DOHH2 (cell line): ENCODE measurements around the gene ARHGEF7.

Source experiments
- H3F3A ChIP-seq: fragments of 200-600 bp; sonication (generic), shearing (Covaris generic); 2 replicates; pipeline ENCODE4 v1.6.0; 2016; ENCODE audit warnings: antibody characterized with exemption, mild to moderate bottlenecking; ENCODE audit not compliant: control insufficient read depth, insufficient read depth
- H3K27ac ChIP-seq: fragments of 200-600 bp; sonication (generic); 2 replicates; pipeline ENCODE4 v1.5.1; 2014; ENCODE audit warnings: low read depth, mild to moderate bottlenecking, low read length, moderate library complexity
- H3K27me3 ChIP-seq: fragments of 200-600 bp; sonication (generic); 2 replicates; pipeline ENCODE4 v1.6.1; 2014; ENCODE audit warnings: mild to moderate bottlenecking, low read length, mixed read lengths; ENCODE audit not compliant: control insufficient read depth
- H3K36me3 ChIP-seq: fragments of 200-600 bp; sonication (generic); 2 replicates; pipeline ENCODE4 v1.6.1; 2014; ENCODE audit warnings: mild to moderate bottlenecking, low read length, moderate library complexity, mixed read lengths; ENCODE audit not compliant: control insufficient read depth
- H3K4me1 ChIP-seq: fragments of 200-600 bp; sonication (generic); 2 replicates; pipeline ENCODE4 v1.6.1; 2014; ENCODE audit warnings: mild to moderate bottlenecking, low read length, mixed read lengths; ENCODE audit not compliant: control insufficient read depth
- H3K4me2 ChIP-seq: fragments of 200-600 bp; sonication (generic); 2 replicates; pipeline ENCODE4 v1.6.0; 2014; ENCODE audit warnings: mild to moderate bottlenecking, low read length, moderate library complexity
- H3K4me3 ChIP-seq: fragments of 200-600 bp; sonication (generic); 2 replicates; pipeline ENCODE4 v1.5.1; 2014; ENCODE audit warnings: mild to moderate bottlenecking, low read length, mixed read lengths
- H3K79me2 ChIP-seq: fragments of 200-600 bp; sonication (generic); 2 replicates; pipeline ENCODE4 v1.6.1; 2014; ENCODE audit warnings: mild to moderate bottlenecking, low read length, mixed read lengths; ENCODE audit not compliant: control insufficient read depth
- H3K9me2 ChIP-seq: fragments of 200-600 bp; sonication (generic); replicated peaks from 2 replicates; pipeline ENCODE4 v1.6.1; 2014; ENCODE audit warnings: mild to moderate bottlenecking, low read length, mixed read lengths; ENCODE audit not compliant: control insufficient read depth
- H3K9me3 ChIP-seq: fragments of 200-600 bp; sonication (generic); 2 replicates; pipeline ENCODE4 v1.6.1; 2014; ENCODE audit warnings: antibody characterized with exemption, low read length, mixed read lengths; ENCODE audit not compliant: control insufficient read depth, insufficient read depth
- H4K20me1 ChIP-seq: fragments of 200-600 bp; sonication (generic); 2 replicates; pipeline ENCODE4 v1.6.0; 2014; ENCODE audit warnings: low read depth, mild to moderate bottlenecking, antibody characterized with exemption, low read length, moderate library complexity; ENCODE audit not compliant: control insufficient read depth, insufficient read depth
- CTCF ChIP-seq: fragments of 200-600 bp; sonication (generic); IDR thresholded peaks from one replicate; pipeline ENCODE4 v1.5.1; 2014; ENCODE audit warnings: antibody characterized with exemption, mild to moderate bottlenecking, low read depth, low read length; ENCODE audit not compliant: poor library complexity, severe bottlenecking
- EZH2phosphoT487 ChIP-seq: fragments of 200-600 bp; sonication (generic); IDR thresholded peaks from 2 replicates; pipeline ENCODE4 v1.6.1; 2017; ENCODE audit warnings: borderline replicate concordance, mild to moderate bottlenecking, antibody characterized with exemption, low read length, moderate library complexity, mixed read lengths

The ARHGEF7 gene

DNA sequence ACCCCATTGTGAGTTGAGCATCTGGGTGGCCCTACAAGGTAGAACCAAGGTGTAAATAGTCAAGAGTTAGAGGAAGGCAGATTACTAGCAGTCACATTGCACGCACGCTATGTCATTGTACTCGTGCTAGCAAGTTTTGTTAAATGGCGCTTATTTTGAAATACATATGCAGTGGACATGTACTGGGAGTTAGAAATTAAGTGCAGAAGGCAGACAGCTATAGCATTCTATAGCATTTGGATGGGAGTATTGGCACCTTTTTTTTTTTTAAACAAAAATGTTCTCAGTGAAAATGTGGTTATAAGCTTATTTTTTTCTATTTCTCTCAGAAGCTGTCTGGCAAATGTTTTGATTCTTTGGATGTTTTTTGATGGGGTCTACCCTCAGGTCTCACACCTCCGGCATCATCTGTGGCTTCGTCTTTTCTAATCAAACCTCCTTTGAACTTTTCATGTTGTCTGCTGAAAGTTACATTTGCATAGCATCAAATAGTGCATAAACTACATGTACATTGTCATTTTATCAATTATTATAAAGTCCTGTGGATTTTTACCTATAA, 68.1 kb downstream of the ARHGEF7 start:
- peak overlapping the region; percentile 99 for H3K27ac ChIP-seq
- H3F3A ChIP-seq, result peaks cover 35% of the 10 kb centered on the region
- no peak for TF ChIP-seq CTCF
- no peak for TF ChIP-seq EZH2phosphoT487
- peaks cover 95% of the 10 kb centered on the region for H3K79me2 ChIP-seq
- no peaks in the 10 kb centered on the region for H3K9me2 ChIP-seq
- H3K27me3 ChIP-seq, result no peaks in the 10 kb centered on the region
- peaks cover 92% of the 10 kb centered on the region for H3K4me1 ChIP-seq
- peak overlapping the region; percentile 97 for H3K4me2 ChIP-seq
- peaks cover 73% of the 10 kb centered on the region for H3K36me3 ChIP-seq
- H3K4me3 ChIP-seq, result peak overlapping the region; percentile 89
- peaks cover 12% of the 10 kb centered on the region; the same call in 1 of the 2 replicates for H4K20me1 ChIP-seq
- H3K9me3 ChIP-seq, result no peaks in the 10 kb centered on the region

GRCh38 chr13:111183959-111184358, 68.8 kb downstream of the ARHGEF7 start:
- H4K20me1 ChIP-seq, result peaks cover 15% of the 10 kb centered on the region; the same call in 1 of the 2 replicates

DNA sequence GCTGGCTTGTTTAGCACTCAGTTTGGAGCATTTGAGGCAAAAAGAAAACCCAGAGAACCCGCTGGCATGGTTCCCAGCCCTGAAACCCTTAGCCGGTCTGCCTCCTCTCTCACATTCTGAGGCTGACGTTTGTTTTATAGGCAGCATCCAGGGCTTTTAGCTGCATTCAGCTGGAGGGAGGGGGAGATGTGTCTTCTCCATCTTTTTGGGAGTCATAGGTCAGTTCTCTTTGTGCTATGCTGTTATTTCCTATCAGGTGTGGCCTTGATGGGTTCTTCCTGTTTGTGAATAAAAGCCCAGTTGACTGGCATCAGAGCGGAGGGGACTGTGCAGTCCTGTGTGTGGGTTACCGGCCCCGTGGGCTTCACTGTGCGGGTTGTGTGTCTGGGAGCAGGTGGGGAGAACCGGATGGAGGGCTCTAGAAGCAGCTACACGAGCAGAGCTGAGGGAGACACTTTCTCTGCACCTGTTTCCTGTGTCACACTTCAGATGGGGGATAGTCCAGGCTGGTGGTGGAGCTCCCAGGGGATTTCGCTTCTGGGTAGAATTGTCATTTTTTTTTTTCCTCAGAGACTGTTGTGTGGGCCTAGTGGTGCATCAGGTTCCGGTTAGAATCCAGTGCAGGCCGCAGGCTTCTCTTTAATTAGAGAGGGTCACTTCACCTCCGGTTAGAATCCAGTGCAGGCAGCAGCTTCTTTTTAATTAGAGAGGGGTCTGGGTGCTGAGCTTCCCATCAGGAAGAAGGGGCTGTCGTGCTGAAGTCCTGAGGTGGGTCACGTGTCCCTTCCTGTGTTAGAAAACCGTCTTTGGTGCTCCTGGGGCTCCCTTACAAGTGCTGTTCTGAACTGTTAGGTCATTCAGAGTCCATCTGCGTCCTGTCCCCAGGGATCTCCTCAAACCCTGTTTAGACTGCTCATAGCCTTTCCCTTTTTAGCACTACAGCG, 69.6 kb downstream of the ARHGEF7 start:
- H3K4me1 ChIP-seq, result peaks cover 88% of the 10 kb centered on the region
- H3K79me2 ChIP-seq, result peaks cover 95% of the 10 kb centered on the region
- H3K4me3 ChIP-seq, result peak overlapping the region; percentile 89
- H3K9me3 ChIP-seq, result no peaks in the 10 kb centered on the region
- no peaks in the 10 kb centered on the region for H3K27me3 ChIP-seq
- H3F3A ChIP-seq, result peaks cover 35% of the 10 kb centered on the region
- H3K9me2 ChIP-seq, result no peaks in the 10 kb centered on the region
- peak overlapping the region; percentile 97 for H3K4me2 ChIP-seq
- H3K27ac ChIP-seq, result peak overlapping the region; percentile 99
- TF ChIP-seq CTCF (no peak), EZH2phosphoT487 (no peak)
- H3K36me3 ChIP-seq, result peaks cover 75% of the 10 kb centered on the region
- peaks cover 15% of the 10 kb centered on the region; the same call in 1 of the 2 replicates for H4K20me1 ChIP-seq

More at GRCh38 chr13:111183959-111184358, 68.8 kb downstream of the ARHGEF7 start:
- H3K36me3 ChIP-seq, result peaks cover 75% of the 10 kb centered on the region
- peaks cover 93% of the 10 kb centered on the region for H3K4me1 ChIP-seq
- TF ChIP-seq EZH2phosphoT487, result no peak
- TF ChIP-seq CTCF, result no peak
- no peaks in the 10 kb centered on the region for H3K9me3 ChIP-seq
- H3K27ac ChIP-seq, result peak overlapping the region; percentile 99
- H3F3A ChIP-seq, result peaks cover 35% of the 10 kb centered on the region
- no peaks in the 10 kb centered on the region for H3K27me3 ChIP-seq
- peaks cover 95% of the 10 kb centered on the region for H3K79me2 ChIP-seq
- peak overlapping the region; percentile 89 for H3K4me3 ChIP-seq
- H3K9me2 ChIP-seq, result no peaks in the 10 kb centered on the region
- H3K4me2 ChIP-seq, result peak overlapping the region; percentile 97
